EH (cell line): ENCODE data around the gene DOCK11.
"Not testable (repeated sequence)": the region's sequence is repeated elsewhere in the genome, so short reads cannot be mapped to it uniquely, and the experiment has no call there.

Experiments used
- DNase-seq: peaks from one replicate; pipeline ENCODE4 v3.0.0-alpha.2; 2015; ENCODE audit warnings: low read depth

DOCK11 gene

DNA sequence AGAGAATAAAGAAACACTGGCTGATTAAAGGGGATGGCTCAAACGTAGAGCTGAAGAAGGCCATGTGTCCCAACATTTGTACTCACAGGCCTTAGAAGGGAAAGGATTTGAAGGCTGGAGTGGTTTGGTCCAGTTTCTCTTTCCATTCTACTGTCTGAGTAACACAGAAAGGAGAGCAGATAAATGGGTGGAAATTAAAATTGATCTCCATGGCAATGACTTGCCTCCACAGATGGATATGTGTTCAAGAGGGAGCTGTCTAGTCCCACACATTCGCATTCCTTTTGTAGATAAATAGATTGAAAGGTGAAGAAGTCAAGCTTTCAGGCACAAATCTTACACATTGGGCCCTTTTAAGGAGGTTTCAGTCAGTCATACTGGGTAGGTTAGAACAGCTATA, 74.6 kb downstream of the DOCK11 start:
- no peak for DNase-seq

DNA sequence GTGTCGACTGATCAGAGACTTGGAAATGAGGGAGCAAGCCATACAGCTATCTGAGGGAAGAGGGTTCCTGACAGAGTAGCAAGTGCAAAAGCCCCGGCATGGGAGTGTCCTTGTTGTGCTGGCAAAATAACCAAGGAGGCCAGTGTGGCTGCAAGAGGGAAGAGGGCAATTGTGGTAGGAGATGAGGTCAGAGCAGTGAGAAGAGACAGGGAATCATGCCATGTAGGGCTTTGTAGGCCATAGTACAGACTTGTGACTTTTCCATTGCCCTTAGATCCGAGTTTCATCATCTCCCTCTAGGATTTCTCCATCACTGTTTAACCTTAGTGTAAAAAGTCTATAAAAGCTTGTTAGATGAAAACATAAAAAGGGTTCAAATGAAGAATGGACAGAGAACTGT, 76.2 kb downstream of the DOCK11 start:
- DNase-seq, result no peak

DNA sequence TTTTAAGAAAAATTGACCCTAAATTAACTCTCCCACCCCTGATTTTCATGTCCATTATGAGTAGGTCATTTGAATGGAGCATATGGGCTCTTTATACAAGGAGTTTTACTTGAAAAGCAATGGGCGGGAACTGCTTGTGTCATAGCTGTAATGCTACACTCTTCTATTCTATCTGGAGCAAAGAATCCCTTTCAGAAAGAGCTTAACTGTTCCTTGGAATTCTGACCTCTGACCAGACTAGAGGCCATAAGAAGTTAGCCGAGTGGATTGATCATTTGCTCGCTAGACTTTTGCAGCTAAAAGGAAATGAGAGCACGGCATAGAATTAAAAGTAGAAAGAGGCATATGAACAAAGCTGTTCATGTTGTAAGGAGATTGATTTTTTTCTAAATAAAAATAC, 79.1 kb downstream of the DOCK11 start:
- no peak for DNase-seq

DNA sequence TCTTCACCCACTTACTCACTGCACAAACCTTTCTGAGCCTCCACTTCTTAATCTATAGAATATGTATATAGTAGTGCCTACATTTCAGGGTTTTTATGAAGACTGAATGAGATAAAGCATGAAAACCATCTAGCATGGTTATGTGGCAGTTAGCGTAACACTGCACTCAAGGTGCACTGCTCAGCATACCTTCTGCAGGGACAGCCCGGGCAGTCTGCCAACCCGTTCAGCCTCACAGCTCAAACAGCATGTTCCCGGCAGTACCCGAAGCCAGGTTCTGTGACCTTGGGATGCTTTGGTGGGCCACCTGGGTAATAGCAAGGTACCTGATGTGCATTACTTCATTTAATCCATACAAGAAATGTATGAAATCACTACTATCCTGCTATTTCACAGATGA, 81.4 kb downstream of the DOCK11 start:
- DNase-seq, result no peak

DNA sequence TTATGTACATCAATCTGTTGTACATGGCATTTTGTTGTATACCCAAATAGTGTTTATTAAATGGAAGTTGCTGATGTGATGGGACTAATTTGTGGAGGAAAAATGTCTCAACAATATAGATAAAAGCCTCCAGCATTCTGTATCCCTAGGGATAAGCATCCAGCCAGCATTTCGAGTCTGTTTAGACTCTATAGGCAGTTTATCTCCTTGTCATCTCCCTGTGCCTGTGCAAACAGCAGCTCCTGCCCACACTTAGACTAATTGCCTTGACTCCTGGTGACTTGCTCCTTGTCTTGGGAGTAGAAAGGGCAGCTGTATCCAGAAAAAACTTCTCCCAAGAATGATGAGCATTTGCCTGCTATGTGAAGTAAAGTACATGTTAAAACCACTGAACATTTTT, 83.8 kb downstream of the DOCK11 start:
- DNase-seq, result no peak

DNA sequence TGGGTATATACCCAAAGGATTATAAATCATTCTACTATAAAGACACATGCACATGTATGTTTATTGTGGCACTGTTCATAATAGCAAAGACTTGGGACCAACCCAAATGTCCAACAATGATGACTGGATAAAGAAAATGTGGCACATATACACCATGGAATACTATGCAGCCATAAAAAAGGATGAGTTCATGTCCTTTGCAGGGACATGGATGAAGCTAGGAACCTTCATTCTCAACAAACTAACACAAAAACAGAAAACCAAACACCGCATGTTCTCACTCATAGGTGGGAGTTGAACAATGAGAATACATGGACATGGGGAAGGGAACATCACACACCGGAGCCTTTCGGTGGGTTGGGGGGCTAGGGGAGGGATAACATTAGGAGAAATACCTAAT, 87.3 kb downstream of the DOCK11 start:
- not testable (repeated sequence) for DNase-seq

DNA sequence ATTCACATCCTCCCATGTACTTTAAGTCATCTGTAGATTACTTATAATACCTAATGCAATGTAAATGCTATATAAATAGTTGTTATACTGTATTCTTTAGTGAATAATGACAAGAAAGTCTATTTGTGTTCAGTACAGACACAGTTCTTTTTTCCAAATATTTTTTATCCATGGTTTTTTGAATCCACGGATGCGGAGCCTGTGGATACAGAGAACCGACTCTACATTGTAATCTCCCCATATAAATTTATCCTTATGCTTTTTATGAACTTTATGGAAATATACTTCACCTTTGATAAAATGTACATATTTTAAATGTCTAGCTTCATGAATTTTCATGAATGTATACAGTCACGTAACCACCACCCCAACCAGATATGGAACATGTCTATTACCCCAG, 88.2 kb downstream of the DOCK11 start:
- no peak for DNase-seq

DNA sequence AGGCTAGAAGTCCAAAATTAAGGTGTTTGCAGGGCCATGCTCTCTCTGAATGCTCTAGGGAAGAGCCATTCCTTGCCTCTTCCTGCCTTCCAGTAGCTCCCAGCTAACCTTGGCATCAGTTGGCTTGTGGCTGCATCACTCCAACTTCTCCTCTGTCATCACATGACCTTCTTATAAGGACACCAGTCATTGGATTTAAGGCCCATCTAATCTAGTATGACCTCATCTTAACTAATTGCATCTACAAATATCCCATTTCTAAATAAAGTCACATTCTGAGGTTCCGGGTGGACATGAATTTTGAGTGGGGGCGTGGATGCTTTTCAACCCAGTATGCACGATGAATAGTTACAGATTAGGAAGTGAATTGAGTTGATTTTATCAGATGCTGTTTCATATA, 89.7 kb downstream of the DOCK11 start:
- no peak for DNase-seq

DNA sequence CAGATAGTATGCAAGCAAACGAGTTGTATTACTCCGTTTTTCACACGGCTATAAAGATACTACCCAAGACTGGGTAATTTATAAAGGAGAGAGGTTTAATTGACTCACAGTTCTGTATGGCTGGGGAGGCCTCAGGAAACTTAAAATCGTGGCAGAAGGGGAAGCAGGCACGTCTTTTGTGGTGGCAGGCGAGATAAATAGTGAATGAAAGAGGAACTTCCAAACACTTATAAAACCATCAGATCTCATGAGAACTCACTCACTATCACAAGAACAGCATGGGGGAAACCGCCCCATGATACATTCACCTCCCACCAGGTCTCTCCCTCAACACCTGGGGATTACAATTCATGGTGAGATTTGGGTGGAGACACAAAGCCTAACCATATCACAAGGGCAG, 90.6 kb downstream of the DOCK11 start:
- DNase-seq, result not testable (repeated sequence)

DNA sequence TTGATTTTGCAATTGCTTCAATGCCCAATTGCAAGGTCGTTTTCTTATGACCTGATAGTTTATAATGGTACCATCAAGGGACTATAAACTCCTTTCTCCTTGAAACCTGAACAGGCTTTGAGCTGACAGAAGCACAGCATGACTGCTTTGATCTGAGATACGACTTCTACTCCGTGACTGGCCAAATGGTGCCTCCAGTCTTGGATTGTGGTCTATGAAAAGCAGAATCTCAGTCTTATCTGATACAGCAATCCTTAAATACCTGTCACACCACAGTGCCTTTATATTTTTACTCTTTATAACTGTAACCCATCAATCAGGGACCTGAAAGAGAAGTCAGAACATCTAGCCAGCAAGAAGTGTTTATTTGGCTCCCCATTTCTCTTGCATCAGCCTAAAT, 93.1 kb downstream of the DOCK11 start:
- DNase-seq, result no peak

DNA sequence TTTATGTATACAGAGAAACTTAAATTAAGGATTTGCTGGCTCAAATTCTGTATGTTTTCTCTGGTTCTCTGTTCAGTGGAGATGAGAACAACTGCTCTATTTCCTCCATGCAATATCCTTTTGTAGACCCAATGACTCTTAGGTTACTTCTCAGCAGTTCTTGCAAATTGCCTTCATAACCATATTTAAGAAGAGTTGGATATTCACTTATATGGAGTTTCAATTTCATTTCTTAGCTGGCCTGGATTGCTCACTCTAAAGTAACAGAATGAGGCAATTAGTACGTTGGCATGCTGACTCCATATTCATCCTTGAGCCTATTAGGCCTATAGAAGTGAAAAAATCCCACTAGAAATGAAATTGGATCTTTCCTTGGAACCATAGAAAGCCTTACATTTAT, 93.6 kb downstream of the DOCK11 start:
- DNase-seq, result no peak

DNA sequence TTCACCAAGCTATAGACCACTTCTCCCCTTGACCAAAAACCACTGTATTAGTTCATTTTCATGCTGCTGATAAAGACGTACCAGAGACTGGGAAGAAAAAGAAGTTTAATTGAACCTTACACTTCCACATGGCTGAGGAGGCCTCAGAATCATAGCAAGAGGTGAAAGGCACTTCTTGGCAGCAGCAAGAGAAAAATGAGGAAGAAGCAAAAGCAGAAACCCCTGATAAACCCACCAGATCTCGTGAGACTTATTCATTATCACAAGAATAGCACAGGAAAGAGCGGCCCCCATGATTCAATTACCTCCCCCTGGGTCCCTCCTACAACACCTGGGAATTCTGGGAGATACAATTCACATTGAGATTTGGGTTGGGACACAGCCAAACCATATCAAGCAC, 97.8 kb downstream of the DOCK11 start:
- no peak for DNase-seq

DNA sequence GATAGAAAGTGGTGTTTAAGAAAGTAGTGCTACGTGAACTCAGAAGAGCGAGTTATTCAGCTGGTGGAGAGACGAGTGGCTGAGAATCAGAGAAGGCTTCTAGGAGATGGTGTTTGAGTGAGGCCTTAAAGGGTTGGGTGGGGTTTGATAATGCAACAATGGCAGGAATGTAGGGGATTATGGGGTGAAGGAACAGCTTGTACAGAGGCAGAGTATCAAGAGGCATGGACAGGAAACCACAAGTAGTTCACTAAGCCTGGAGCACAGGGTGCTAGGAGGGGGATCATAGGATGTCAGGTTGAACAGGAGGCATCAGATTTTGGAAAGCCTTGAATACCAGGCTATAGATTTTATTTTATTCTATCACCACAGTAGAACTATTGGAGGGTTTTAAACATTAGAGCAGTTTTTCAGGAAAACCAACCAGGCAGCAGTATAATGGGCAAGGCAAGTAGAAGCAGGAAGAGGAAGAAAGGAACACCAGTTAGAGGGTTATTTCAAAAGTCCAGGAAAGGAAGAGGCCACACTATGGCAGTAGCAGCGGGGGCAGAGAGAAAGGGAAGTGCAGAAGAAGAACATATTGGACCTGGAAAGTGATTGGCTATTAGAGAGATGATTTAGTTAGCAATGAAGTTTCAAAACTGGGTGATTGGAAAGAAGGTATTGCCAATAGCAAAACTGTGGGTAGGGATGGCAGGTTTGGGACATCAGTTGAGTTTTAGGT, 99.2 kb downstream of the DOCK11 start:
- DNase-seq, result peak; percentile 1

DNA sequence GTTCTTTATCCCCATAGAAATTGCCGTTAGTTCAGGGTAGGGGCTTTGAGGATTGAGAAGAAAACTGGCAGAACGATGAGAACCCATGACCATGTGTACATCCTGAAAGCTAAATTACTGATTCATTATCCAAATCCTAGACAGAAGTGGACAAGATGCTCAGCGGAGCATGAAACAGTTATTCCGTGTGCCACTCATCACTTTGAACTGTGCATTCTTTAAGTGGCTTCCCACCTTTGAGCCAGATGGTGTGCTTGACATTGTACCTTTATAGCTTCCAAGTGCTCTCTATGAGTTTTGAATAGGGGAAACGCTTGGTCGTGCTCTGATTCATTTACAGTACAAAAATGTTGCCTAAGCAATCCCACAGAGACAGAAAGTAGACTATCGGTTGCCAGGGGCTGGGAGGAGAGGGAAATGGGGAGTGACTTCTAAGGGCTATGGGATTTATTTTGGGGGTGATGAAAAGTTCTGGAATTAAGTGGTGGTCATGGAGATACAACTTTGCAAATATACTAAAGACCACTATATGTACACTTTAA, 100.0 kb downstream of the DOCK11 start:
- no peak for DNase-seq

DNA sequence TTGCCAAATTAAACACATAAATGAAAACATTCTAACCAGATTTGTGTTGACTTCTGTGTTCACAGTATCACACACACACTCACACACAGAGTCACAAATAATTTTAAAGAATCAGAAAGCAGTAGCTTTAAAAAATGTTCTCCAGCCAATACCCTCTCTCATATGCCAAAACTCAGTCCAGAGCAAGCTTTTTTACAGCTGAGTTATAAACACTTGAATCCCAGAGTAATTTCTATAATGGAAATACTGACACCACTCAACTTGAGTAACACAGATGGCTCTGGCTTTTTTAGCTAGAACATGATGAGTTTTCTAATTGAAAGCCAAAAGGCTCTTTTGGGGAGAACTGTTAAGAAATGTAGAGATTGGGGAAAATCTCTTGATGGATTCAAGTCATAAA, 100.8 kb downstream of the DOCK11 start:
- DNase-seq, result no peak

DNA sequence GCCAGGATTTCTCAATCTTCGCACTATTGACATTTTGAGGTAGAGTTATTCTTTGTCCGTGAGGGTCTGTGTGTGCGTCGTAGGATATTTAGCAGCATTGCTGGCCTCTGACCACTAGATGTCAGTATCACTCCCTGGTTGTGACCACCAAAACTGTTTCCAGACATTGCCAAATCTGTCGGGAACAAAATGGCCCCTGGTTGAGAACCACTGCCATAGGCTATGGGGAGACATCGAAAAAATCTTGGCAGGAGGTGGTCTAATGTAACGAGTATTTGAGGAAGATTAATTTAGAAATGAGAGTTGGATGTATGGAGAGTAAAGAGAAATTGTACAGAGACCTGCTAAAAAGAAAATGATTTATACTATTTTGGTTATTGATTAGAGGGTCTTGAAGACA, 108.4 kb downstream of the DOCK11 start:
- DNase-seq, result peak; percentile 54

DNA sequence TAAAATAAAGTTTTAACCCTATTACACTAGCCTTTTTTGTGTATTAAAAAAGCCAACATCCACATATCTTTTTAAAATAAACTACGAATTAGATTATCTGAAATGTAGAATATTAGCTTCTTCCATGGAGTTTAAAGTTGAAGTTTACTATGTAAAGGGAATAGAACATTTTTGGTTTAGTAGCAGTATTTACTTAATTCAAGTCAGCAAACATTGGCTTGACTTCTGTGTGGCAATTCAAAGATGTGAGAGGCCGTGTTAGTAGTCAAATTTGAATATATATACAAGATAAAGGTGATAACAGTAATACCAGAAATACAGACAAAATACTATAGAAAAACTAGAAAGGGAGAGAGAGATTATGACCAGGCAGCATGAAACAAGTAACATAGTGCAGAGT, 116.7 kb downstream of the DOCK11 start:
- no peak for DNase-seq

DNA sequence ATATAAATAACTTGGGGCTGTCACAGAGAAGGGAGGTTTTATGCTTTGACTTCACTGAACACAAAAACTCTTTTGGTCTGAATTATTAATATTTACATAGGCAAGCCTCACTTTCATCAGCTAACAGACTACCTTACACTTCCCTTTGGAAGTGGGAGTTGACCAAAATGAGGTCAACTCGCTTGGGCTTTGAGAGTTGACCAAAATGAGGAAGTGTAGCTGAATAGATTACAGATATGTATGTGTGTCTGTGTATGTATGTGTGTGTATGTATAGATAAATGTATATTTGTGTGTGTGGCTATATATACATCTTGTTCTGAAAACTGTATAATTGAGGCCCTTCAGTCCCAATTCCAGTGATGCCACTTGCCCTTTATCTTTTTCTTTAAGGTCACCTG, 118.5 kb downstream of the DOCK11 start:
- DNase-seq, result no peak

DNA sequence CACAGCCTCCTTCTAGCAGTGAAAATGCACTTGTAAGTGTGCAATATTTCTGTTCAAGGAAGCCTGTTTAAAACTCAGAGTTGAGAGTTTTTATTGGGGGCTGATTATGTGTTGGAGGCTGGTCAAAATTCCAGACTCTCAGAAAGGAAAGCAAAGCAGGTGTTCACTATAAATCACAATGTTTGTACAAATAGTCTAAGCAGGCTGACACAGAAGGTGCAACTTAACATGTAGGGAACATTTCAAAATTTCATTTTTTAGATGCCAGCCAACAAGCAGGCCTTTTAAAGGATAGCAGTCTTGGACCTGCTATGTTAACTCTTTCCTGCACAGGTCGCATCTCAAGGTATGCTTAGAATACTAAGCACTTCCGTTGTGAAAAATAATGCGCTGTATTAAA, 119.5 kb downstream of the DOCK11 start:
- DNase-seq, result no peak

DNA sequence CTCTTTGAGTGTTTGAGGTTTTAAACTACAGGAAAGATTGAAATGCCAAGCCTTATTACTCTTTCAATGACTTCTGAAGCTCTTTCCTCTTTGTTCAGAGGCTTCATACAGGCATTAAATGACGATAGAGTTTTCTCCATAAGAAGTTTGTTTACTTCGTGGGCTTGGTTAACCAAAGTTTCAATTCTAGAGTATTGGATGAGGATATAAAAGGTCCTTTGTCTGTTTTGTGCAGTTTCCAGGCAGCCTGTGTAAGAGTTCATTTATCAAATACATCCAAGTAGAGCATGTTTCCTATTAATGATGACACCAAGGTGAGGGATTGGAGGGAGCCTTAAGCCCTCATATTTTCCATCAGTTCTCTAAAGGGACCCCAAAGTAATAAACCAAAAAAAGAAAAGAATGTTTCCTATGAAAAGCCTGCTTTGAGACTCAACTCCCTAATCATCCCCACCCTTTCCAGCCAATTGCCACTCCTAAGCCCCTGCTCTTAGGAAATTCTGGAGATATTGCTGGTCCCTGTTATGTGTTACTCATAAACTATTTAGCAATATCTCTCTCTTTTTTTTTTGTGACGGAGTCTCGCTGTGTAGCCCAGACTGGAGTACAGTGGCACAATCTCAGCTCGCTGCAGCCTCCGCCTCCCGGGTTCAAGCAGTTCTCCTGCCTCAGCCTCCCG, 125.6 kb downstream of the DOCK11 start:
- no peak for DNase-seq

DNA sequence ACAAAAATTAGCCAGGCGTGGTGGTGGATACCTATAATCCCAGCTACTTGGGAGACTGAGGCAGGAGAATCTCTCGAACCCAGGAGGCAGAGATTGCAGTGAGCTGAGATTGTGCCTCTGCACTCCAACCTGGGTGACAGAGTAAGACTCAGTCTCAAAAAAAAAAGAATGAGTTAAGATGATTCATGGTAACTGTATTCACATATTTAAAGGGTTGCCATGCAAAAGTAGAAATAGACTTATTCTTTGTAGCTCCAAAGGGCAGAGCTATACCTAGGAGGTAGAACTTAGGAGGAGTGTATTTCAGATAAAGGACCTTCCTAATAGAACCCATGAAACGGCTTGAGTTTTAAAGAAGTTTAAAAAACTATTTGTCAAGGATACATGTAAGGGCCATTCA, 127.4 kb downstream of the DOCK11 start:
- DNase-seq, result peak; percentile 2

DNA sequence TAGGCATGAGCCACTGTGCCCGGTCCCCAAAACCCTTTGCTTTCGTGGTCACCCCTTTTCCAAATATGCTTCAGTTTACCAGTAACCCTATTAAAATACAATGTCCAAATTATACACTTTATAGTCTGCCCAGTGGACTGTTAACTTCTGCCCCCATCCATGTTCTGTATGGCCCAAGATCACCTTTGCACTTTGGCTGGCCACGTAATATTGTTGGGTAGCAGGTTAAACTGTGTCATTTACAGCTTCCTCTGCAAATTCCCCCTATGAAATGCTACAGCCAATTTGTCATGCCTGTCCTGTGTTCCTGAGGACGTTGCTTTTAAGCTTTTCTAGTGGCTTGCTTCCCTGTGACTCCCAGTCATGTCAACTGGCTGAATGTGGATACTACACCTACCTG, 130.7 kb downstream of the DOCK11 start:
- DNase-seq, result no peak

DNA sequence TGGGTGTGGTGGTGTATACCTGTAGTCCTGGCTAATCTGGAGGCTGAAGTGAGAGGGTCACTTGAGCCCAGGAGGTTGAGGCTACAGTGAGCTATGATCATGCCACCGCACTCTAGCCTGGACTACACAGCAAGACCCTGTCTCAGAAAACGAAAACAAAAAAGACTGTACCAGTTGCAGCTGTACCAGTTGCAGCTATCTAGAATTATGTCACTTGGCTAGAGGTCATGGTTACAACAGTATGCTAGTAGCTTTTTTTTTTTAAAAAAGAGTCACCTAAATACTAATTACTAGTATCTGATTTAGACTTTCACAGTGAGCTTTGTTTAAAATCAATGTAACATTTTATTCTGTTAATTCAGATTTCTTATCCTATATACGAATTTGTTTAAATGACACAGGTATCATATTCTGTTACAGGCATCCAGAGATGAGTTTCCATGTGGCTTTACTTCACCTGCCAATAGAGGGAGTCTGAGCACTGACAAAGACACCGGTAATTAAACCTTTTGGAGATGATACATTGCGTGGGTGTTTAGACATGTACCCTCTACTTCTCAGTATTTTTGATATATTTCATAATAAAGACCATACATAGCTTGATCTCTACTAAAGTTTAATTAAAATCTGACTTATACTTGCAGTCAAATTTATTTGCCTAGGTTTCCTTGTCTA, 131.6 kb downstream of the DOCK11 start:
- peak; percentile 14 for DNase-seq
